Activated CD4-positive, alpha-beta T cell treated with anti-CD3 and anti-CD28 coated beads, Interleukin-2, amount 50 U/mL, for 48 hours (primary cell): ENCODE results near the gene MRPS23.
A peak's percentile ranks its signal among the peaks of the same experiment; 100 is the strongest.

Experiments used
- DNase-seq, 2 experiments: peaks; one replicate each; pipeline ENCODE4 v3.0.0-alpha.2; 2020

The MRPS23 gene

GRCh38 chr17:57877803-57878377, 28.0 kb upstream of the MRPS23 start:
- no peak for DNase-seq

GRCh38 chr17:57876866-57877237, 27.0 kb upstream of the MRPS23 start:
- no peak for DNase-seq

GRCh38 chr17:57876023-57876865, 26.4 kb upstream of the MRPS23 start:
- DNase-seq: no peak

DNA sequence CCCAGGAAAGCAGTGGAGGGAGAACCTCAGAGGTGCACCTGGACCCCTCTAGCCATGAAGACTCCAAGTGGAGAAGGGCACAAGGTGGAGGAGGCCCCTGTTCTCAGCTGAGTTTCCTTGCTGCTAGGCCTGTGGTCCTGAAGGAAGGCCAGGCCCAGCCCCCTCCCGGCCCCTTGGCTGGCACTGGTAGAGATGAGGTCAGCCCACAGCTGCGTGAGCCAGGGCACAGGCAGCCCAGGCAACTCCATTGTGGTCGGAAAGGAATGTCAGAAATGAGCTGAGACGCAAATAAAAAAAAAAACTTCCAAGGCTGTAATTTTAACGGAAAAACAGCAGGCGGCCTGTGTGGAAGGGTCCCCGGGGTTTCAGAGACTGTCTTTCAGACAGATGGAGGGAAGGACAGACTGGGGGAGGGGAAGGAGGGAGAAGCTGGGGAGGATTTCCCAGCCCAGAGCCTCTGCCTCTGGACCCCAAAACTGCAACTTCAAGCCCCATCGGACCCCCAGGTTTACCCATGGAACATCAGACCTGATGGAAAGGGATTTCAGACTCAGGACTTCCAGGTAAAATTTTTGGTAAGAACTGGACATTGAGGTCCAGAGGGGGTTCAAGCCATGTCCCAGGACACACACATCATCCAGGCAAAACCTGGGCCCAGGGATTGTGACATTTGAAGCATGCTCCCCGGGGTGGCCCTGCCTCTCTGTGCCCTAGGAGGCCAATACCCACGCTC, 25.6 kb upstream of the MRPS23 start:
- DNase-seq: no peak

- DNase-seq: peak; percentile 36 to 47
These were observed 24.8 kb upstream of the MRPS23 start for GRCh38 chr17:57874434-57875289.

DNA sequence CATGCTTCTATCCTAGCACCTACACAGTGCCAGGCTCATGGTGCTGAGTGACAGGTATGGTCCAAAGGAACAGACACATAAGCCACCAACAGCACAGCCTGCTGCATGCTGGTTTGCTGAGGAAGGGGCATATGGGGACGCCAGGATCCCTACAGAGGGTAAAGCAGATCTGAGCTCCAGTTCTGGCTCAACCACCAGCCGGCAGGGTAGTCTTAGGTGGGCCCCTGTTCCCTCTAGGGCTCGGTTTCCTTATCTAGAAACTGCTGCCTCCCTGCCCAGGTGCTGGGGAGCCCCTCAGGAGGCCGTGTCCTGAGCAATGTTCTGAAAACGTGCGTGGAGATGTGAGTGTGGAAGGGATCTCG, 24.2 kb upstream of the MRPS23 start:
- DNase-seq: no peak

DNA sequence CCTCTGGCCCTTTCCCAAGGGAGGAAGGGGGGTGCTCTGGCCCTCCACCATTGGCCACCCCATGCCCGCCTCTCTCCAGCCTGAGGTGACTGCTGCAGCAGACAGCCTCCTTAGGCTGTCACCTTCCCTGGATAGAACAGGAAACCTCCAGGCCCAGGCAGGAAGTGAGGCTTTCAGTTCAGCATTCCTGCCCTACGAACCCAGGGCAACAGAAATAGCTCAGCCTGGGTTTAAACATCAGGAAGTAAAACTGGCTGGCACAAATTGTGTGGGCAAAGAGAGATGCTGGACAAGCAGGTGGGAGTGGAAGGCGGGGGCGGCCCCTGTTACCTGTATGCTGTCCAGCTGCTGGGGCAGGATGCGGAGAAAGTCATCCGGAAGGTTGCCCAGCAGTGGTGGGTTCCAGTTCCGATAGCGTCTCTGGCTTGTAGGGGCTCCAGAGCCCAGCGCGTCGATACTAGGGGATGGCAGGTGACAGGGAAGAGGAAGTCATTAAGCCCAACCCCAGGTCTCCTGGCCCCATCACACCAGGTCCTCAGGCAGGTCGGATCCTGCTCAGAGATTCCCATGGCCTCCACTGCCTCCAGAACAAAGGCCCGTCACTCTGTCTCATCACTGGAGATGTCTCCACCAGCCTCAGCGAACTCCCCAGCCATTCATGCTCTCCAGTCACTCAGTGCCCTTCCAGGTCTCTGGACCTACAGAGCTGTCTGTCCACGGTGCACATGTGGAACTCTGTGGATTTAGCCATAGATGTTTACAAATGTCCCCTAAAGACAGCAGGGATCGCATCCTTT, 23.6 kb upstream of the MRPS23 start:
- no peak for DNase-seq

DNA sequence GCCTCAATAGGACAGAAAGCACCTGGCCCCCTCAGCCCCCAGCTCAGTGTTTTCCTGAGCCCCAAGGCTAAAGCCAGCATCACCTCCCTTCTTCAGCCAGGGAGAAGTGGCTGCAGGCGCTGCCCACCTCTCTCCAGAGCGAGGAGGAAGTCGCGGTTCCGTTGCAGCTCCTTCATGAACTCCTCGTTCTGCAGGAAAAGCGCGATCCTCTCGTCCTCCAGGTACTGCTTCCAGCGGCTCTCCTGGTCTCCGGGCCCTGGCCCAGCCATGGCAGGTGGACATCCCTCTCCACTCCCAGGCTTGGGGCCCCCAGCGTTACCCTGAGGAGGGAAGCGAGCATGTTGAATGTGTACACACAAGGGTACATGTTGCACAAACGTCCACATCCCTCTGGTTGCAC, 22.7 kb upstream of the MRPS23 start:
- DNase-seq: no peak

DNA sequence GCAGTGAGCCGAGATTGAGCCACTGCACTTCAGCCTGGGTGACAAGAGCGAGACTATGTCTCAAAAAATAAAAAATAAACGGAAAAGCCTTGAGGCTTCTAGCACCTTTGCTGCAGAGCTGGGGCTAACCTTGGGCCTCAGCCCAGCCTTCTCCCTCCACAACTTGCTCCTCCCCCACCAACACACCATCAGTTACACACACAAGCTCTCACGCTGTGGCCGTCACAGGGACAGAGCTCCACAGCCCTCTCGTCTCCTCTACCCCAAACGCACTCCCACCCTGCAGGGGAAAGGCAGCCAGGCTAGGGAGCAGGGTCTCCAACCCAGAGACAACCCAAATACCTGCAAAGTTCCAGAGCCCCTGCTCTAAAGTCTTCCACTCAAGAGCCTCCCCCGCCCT, 22.0 kb upstream of the MRPS23 start:
- no peak for DNase-seq

DNA sequence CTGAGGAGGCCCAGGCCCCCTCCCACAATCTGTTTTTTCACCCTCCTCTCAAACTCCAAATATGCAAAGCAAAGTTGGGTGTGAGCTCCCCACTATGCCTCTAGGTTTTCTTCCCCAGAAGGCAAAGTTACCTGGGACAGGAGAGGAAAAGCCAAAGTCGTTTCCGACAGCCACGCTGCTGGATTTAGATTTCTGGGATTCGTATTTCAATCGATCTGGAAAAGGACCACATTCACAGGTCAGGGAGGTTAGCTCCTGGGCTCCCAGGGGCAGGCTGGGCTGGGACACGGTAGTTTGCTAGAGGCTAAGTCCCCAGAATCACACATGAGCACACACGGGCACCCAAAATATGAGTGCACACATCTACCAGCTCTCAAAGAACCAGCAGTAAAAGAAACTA, 21.3 kb upstream of the MRPS23 start:
- DNase-seq: no peak

DNA sequence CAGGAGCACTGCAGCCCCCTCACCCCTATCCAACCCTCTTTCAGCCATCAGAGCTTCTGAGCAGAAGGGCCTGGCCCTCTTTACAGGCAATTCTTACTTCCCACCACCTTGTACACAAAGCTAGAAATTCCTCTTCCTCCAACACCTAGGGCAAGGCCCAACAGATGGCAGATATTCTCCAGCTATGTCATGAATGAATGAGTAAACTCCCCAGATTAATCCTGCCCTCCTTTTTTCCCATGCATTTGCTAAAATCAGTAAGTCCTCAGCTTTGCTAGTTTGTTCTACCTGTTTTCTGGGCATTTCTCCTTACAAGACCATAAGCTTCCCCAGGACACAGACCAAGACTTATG, 20.4 kb upstream of the MRPS23 start:
- no peak for DNase-seq

DNA sequence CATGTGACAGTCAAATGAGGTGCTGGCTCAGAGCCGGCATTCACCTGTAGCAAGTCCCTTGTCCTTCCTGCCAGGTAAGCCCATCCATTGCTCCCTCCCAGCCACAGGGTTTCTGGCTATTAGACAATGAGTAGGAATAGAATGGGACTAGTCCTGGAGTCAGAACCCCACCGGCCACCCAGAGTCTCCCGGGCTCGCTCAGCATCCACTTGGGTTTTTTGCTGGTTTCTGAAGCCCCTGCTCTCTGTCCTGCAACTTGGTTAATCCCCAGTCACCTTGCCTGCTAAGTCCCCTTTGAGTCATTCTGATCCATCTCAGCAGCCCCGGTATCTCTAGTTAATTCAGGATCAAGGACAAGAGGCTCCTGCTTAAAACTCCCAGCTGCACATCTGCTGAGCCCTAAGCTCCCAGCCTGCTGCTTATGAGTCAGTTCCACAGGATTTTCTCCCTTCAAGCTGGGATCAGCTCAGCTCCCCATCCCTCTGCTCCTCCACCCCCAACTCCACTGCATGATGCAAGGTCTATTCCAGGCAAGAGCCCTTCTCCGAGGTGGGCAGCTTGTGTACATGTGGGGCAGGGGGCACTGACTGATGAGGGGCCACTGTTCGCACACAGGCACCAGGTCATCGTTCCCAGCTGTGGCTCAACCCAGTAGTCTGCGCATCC, 19.9 kb upstream of the MRPS23 start:
- no peak for DNase-seq

DNA sequence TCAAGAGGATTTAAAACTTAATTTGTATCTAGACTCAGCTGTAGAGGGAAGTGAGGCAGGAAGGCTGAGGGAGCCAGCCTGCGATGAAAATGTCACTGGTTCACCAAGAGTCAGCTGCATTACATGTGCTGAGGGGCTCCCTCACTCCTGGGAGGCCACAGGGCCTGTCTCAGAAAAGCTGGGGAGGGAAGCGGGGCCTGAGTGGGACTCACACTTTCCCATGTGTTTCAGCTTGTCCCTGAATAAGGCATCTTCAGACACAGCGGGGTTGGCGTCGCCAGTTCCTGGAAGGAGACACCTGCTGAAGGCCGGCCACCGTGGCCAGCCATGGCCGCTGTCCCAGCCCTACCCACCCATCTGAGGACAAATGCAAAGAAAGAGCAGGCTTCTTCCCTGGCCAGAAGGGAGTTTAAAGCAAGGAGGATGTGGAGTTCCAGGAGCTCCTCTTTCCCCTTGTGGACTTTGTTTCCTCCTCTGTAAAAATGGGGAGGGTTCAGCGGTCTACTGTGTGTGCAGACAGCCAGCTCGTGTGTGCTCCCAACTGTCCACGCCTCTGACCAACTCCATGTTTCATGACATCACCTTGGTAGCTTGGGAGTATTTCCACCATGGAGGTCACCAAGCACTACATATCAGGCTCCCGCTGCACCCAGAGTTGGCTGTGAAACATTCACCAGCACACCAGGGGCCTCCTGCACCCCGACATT, 19.2 kb upstream of the MRPS23 start:
- no peak for DNase-seq

GRCh38 chr17:57868007-57868909, 18.4 kb upstream of the MRPS23 start:
- DNase-seq: peak in 1 of 2 experiments; percentile 28

GRCh38 chr17:57867126-57867525, 17.3 kb upstream of the MRPS23 start:
- DNase-seq: no peak

DNA sequence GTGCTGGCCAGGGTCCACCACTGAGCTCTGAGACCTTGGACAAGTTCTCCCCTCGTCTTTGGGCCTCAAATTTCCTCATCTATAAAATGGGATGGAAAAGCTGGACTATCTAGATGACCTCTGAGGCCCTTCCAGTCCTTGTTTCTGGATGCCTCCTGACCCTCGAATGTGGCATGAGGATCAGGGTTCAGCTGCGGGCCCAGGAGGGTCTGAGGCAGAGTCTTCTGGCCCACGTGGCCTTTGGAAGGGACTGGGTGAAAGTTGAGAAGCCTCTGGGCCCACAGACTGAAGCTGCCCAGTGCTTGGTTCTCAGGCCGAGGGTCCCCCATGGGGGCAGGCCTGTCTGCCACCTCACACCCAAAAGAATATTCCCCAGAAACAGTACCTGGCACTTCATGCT, 16.9 kb upstream of the MRPS23 start:
- DNase-seq: no peak

DNA sequence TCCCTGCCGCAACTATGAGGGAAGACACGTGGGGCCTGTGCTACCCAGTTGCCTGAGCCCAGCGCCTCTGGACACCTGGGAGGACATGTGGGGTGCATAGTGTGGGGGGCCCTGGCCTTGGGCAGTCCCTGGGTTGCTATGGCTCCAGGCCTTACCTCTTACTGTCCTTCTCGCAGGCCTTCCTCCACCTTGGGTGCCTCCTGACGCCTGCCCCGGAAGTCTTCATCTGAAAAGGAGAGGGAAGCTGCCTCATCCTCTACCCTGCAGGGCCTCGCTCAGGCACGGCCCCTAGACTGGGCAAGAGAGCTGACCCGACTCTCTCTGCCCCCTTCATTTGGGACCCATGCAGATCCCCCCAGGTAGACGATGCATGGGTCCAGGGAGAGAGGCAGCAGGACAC, 16.5 kb upstream of the MRPS23 start:
- no peak for DNase-seq

DNA sequence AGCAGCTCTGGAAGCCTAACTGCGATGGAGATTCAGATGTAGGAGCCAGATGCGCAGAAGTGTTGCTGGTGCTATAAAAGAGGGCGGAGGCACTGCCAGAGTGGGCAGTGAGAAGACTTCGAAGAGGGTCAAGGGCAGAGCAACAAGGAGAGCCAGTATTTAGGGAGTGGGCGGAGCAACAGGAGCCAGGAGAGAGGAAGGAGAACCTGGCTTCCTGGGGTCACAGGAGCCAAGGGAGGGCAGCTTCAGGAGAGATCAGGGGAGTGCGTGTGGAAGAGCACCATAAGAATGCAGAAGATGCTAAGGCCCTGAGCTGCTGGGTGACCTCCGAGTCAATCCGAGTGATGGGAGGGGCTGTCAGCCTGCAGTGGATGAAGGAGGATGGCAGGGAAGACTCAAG, 14.4 kb upstream of the MRPS23 start:
- DNase-seq: no peak

- DNase-seq: no peak
These were observed 13.1 kb upstream of the MRPS23 start for GRCh38 chr17:57862694-57863667.
